Glomerular endothelial cell (primary cell): ENCODE results near the gene LPIN2. TPM values are rescaled to one million over a fixed set of nuclear protein-coding genes. Genes with fewer than 3 reads are reported as not detected.
"Not testable (repeated sequence)": the region's sequence is repeated elsewhere in the genome, so short reads cannot be mapped to it uniquely, and the experiment has no call there.

ENCODE experiments used
- DNase-seq: peaks from one replicate; pipeline ENCODE4 v3.0.0-alpha.2; 2011; ENCODE audit warnings: low read depth, low spot score; ENCODE audit errors: extremely low read depth
- total RNA-seq: library from RNA; depleted of rRNA; stranded (reverse); fragments of >200 nt; gene quantifications from 2 replicates; pipeline ENCODE4 v1.2.3, GENCODE V29; 2015

LPIN2 gene, protein sequence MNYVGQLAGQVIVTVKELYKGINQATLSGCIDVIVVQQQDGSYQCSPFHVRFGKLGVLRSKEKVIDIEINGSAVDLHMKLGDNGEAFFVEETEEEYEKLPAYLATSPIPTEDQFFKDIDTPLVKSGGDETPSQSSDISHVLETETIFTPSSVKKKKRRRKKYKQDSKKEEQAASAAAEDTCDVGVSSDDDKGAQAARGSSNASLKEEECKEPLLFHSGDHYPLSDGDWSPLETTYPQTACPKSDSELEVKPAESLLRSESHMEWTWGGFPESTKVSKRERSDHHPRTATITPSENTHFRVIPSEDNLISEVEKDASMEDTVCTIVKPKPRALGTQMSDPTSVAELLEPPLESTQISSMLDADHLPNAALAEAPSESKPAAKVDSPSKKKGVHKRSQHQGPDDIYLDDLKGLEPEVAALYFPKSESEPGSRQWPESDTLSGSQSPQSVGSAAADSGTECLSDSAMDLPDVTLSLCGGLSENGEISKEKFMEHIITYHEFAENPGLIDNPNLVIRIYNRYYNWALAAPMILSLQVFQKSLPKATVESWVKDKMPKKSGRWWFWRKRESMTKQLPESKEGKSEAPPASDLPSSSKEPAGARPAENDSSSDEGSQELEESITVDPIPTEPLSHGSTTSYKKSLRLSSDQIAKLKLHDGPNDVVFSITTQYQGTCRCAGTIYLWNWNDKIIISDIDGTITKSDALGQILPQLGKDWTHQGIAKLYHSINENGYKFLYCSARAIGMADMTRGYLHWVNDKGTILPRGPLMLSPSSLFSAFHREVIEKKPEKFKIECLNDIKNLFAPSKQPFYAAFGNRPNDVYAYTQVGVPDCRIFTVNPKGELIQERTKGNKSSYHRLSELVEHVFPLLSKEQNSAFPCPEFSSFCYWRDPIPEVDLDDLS
- total RNA-seq: 19.3 and 25.5 TPM in 2 replicates

DNA sequence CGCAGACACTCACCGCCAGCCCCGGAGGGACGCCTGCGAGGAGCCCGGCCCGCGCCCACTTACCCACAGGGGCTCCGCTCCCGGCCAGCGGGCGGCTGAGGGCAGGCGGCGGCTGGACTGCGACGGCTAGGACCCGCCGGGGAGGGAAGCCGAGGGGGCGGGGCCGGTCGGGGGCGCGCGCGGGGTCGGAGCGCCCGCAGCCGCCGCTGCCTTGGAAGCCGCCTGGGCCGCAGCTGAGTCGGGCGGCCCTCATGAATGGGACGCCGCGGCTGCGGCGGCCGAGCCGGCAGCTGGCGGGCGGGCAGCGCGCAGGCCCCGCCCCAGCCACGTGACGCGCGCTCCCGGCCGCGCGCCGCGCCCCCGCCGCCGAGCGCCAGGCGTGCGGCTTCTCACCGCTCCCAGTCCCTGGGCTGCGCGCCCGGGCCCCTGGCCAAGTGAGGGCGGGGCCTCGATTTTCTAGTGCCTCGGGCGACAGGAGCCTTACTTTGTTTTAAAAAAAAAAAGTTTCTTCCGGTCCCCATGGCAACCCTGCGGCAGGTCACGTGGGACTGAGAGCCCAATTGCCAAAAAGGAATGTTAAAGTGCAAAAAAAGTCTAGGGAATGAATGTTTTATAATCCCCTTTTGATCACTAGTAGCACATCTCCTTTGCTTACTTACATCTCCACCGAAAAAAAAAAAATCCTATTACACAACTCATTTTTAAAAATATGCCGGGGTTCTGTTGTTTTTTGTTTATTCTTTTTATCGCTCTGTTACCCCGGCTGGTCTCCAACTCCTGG is at the start of gene LPIN2:
Gene LPIN2 (minus strand): TSS at position 121 of the 781 bp plus-strand sequence. CDS start 52,304 bp downstream, outside the sequence.
- DNase-seq: peak; percentile 68

DNA sequence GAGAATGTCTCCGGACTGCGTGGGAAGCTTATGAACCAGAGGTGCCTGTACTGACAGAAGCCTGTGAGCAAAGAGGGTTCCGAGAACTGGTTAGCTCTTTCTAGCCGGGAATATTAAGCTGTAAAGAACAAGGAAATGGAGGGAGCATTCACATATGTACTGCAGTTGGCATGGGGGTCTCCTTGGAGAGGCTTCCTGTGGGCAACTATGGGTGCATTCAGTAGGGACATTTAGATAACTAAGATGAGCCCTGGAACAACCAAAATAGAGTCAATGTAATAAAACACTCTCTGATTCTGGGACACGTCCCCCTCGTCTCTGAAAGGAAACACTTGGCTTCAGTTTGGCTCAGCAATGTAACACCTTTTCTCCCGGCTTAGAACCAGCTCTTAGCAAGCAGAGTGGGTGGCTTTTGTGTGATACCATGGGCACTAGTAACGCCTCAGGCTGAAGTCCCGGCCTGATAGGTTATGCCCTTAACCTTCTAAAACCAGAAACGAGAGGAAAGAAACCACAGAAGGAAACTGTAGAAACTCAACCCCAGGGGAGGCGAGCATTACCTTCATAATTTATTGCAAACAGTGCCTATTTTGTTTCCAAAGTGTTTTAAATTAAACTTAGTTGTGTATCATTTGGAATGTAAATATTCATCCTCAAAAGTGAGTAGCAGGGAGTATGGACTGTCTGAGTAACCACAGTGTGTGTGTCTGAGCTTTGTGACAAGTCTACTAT is 48.8 kb upstream of the LPIN2 start:
- DNase-seq: no peak

DNA sequence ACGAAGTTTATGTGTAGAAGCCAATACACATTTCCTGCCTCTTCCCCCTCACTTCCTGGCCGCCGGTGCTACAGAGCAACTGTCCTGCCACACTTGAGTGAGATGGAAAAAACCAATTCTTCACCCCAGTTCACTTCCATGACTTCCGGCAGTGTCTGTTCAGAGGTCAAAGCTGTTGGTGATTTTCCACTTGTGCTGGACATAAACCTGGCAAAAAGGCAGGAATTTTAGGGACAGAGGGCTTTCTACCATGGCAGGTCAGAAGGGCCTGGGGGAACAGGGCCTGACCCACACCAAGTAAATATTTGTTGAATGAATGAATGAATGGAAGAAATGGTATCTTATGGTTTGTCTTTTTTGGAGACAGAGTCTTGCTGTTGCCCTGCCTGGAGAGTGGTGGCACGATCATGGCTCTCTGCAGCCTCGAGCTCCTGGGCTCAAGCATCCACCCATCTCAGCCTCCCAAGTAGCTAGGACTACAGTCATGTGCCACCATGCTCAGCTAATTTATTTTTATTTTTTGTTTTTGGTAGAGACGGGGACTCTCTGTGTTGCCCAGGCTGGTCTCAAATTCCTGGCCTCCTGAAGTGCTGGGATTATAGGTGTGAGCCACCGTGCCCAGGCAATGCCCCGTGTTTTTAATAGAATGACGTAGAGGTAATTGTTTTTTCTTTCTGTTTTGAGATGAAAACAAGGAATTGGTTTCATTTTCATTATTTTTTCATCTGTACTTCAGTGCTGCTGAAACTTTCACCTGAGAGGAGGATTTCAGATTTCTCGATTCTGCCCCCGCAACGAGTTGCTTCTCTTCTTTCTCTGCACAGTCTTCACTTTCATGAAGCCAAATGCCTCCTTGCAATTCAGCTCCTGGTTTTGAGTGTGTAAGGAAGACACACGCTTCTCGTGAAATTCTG is 48.0 kb upstream of the LPIN2 start:
- no peak for DNase-seq

DNA sequence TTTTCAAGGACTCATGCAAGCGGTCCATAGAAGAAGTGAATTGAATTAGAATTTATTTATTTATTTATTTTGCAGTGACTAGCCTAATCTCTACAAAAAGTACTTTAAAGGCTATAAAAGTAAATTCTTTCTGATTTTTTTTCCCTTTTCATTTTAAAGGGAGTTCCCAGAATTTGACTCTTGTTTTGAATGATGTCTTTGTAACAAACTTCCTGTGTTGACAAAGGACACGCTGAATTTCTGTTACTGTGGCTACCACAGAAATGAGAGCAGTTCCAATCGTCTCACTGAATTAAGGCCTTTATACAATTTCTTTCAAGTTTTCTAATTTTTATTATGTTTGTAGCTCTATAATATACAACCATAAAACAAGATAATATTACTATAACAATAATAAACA is 46.3 kb upstream of the LPIN2 start:
- no peak for DNase-seq

DNA sequence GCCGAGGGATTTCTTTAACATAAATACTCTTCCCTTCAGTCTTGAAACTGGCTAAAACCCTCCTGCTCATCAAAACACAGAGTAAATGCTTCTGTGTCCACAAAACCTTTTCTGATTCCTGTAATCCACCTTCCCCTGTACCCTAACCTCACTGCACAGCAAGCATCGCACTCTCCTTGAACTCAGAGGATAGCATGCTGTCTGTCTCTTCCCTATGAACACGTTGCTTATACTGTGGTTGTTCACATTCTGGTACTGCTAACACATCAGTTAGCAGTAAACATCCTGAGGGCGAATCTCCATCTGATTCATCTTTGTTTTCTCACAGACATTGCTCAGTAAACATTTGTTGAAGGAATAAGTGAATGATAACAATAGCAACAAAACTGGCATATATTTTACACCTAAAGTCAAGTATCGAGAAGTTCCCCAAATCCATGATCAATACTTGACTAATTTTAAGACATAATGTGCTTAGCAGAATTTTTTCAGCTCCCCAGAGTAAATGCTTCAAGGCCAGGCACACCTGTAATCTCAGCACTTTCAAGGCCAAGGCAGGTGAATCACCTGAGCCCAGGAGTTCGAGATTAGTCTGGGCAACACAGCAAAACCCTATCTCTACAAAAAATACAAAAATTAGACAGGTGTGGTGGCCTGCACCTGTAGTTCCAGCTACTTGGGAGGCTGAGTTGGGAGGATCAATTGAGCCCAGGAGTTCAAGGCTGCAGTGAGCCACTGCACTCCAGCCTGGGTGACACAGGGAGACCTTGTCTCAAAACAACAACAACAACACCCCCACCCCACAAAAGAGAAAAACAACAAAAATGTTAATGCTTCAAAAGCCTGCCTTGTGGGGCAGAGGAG is 45.6 kb upstream of the LPIN2 start:
- no peak for DNase-seq

DNA sequence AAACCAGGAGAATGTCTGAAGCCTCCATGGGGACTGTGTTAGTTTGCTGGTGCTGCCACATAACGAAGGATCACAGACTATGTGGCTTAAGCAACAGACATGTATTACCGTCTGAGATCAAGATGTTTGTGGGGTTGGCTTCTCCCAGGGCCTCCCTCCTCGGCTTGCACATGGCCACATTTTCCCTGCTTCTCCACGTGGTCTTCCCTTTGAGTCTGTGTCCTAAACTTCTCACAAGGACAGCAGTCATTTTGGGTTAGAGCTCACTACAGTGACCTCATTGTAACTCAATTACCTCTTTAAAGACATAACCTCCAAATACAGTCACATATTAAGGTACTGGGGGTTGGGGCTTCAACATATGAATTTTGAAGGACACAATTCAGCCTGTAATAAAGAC is 44.6 kb upstream of the LPIN2 start:
- DNase-seq: no peak

DNA sequence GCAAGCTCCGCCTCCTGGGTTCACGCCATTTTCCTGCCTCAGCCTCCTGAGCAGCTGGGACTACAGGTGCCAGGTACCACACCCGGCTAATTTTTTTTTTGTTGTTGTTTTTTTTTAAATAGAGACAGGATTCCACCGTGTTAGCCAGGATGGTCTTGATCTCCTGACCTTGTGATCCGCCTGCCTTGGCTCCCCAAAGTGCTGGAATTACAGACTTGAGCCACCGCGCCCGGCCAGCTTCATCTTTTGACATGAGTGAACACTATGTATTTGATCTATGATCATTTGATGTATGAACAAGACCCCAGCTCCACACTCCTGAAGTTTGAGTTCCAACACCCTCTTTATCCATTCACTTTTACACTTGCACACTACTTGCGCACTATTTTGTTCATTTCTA is 43.4 kb upstream of the LPIN2 start:
- DNase-seq: no peak

DNA sequence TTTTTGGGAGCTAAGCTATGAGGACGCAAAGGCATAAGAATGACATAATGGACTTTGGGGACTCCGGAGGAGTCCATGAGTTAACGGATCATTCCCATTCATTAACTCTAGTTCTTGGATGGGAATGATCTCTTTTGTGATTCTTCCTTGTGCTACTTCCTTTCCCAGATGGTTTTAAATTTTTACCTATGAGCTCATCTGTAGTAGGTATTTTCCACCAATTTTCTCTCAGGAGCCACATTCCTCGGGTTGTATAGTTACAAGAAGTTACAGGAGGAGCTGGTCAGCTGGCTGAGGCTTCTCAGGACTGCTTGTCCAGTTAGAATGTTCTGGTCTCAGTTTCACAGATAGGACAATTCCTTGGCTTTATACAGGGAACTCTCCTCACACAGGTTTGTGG is 42.9 kb upstream of the LPIN2 start:
- no peak for DNase-seq

DNA sequence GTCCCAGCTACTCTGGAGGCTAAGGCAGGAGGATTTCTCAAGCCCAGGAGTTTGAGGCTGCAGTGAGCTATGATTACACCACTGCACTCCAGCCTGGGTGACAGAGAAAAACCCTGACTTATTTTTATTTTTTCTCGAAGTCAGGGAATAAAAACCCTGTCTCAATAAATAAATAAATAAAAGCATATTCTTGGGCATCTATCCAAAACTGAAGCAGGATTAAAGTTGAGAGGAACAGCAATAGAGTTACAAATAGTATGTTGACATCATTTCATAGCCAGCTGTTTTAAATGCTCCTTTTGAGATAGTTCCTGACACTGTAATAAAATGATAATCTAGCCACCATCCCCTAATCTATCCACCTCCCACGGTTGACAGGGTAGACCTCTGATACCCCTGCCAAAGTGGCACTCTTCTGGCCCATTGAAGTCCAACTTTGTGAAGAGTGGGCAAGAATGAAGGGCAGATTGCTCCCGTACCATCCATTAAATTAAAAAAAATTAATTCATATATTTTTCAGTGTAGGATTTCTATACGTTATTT is 42.3 kb upstream of the LPIN2 start:
- no peak for DNase-seq

DNA sequence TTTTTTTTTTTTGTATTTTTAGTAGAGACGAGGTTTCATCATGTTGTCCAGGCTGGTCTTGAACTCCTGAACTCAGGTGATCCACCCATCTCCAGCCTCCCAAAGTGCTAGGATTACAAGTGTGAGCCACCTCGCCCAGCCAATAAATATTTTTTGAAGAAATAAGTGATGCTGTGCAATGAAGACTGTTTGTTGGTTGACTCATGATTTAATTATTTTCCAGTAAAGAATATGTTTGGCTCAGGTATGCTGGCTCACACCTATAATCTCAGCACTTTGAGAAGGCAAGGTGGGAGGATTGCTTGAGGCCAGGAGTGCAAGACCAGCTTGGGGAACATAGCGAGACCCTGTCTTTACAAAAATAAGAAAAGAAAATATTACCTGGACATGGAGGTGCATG is 41.8 kb upstream of the LPIN2 start:
- DNase-seq: no peak

DNA sequence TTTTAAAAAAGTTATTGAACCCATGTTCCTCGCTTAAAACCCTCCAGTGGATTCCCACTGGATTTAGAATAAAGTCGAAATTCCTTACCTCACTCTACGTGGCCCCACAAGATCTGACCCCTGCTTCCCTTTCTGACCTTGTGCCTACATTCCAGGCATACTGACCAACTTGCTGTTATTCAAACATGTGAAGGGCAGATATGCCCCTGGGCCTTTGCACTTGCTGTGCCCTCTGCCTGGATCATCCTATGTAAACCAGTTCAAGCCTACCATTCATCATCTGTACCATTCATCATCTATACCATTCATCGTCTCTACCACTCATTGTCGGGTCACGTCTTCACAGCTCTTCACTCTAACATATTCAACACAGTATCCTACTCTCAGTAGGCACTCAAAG is 41.3 kb upstream of the LPIN2 start:
- no peak for DNase-seq

DNA sequence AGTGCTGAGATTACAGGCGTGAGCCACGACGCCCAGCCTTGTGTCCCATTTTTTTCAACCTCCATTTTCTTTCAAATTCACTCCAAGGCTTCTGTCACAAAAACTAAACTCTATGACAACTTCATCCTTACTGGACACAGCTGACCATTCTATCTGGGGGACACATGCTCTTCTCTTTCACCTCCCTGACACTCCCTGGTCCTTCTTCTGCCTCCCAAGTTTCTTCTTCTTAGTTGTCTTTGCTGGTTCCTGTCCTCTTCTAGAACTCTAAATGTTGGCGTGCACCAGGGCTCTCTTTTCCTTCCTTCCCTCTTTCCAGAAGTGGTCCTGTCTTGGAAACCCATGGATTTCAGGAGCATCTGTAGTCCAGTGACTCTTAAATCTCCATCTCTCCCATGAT is 40.1 kb upstream of the LPIN2 start:
- no peak for DNase-seq

DNA sequence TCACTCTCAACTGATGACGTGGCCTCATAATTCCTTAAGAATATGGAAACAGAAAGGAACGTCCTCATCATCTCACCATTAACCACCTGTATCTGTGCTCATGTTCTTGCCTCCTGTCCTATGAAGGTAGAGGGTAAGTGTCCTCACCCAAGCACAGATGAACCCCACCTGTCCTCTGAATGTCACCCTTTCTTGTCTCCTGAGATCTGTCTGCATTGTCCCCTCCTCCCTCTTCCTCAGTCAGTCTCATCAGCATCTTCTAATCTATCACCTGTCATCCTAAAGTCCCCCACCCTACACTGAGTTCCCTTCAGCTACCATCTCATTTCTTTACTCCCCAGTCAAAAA is 39.4 kb upstream of the LPIN2 start:
- no peak for DNase-seq

DNA sequence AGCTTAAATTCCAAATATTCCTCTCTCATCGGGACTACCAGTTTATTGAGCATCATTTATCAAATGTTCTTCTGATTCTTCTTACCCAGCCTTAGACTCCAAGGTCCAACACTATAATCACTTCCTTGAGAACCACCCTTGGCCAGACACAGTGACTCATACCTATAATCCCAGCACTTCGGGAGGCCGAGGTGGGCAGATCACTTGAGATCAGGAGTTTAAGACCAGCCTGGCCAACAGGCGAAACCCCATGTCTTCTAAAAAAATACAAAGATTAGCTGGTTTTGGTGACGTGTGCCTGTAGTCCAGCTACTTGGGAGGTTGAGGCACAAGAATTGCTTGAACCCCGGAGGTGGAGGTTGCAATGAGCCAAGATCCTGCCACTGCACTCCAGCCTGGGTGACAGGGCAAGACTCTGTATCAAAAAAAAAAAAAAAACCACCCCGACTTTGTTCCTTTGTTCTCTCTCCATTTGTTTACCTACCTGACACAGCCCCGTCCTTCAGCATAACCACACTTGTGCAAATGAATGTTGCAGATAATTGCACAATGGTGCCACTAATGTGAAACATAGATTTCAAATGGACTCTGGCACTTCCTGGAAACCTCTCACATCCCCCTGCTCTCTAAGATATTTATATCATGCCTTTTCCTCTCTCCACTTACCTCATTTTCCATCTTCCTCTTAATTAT is 38.9 kb upstream of the LPIN2 start:
- no peak for DNase-seq

DNA sequence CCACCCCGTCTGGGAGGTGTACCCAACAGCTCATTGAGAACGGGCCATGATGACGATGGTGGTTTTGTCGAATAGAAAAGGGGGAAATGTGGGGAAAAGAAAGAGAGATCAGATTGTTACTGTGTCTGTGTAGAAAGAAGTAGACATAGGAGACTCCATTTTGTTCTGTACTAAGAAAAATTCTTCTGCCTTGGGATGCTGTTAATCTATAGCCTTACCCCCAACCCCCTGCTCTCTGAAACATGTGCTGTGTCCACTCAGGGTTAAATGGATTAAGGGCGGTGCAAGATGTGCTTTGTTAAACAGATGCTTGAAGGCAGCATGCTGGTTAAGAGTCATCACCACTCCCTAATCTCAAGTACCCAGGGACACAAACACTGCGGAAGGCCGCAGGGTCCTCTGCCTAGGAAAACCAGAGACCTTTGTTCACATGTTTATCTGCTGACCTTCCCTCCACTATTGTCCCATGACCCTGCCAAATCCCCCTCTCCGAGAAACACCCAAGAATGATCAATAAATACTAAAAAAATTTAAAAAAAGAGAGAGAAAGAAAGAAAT is 37.0 kb upstream of the LPIN2 start:
- not testable (repeated sequence) for DNase-seq

DNA sequence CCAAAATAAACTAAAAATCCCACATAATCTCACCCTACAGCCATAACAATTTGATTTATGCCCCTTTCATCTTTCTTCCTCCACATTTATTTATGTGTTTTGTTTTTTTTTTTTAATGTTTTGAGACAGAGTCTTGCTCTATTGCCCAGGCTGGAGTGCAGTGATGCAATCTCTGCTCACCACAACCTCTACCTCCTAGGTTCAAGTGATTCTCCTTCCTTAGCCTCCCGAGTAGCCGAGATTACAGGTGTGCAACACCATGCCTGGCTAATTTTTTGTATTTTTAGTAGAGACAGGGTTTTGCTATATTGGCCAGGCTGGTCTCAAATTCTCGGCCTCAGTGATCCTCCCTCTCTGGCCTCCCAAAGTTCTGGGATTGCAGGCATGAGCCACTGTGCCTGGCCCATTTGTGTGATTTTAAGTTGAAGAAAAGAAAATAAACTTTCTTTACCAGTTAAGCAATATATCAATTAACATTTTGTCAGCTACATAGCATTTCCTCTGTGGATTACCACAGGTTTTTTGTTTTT is 35.9 kb upstream of the LPIN2 start:
- DNase-seq: no peak

DNA sequence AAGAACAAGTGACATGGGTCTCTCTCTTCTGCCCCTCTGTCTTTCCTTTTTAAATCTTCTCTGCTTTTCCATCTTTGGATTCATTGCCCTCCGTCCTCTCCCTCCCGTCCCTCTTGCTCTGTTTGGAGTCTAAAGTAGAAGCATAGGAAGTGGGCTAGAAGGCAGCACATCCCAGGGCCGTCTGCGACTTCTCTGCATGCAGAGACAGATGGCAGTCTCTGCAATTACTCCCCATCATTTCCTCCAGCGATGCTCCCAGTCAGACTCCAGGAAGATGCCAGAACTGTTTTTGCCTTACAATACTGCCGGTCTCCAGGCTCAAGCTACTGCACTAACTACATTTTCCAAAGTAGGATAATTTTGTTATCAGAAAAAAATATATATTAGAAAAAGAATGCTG is 35.2 kb upstream of the LPIN2 start:
- no peak for DNase-seq
